Measurements from ENCODE around the gene TLE5. TPM values are rescaled to one million over a fixed set of nuclear protein-coding genes. Genes with fewer than 3 reads are reported as not detected.

The TLE5 gene
- total and polyA plus RNA-seq, 10 of the 15 experiments (the other 5 are each of a cell fraction or from before 2014, with no cell fraction given), result 2.5 to 373 (median 154) TPM

DNA sequence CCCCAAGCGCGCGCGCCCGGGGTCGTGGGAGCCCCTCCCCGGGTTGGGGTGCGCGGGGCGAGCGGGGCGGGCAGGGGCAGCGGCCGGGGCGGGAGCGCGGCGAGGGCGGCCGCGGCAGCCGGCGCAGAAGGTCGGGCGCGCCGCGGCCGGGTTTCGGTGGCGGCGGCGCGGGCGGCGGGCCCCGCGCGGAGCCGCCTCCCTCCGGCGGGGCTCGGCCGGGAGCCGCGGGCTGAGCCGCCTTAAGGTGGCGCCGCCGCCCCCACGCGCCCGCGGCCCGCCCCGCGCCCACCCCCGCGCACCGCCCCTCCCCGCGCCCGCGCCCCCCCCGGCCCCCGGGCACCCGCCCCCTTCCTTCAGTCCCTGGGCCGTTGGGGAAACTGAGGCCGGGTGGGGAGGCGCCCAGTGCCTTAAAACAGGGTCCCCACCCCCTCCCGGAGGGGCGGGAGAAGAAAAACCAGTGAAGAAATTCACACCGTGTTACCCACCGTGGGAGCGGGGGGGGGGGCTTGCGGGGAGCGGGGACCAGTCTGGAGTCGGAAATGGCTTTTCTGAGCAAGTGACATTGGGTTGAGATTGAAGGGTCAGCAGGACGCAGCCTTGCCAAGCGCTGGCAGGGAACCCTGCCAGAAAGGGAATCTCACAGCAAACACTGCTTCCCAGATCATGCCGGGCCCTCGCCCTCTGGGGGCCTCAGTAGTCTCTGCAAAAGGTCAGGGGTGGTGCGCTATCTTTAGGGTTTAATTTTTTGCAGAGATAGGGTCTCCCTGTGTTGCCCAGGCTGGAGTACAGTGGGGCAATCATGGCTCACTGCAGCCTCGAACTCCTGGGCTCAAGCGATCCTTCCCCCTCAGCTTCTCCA lies 33.0 kb downstream of the TLE5 start, which contains the start of gene TLE2 (continued):
- TF ChIP-seq HDAC2 (IDR thresholded peaks at IDR 0.05) (no peak), NFXL1 (IDR thresholded peaks at IDR 0.05; ENCODE audit: borderline replicate concordance) (no peak), LARP7 (IDR thresholded peaks at IDR 0.05) (no peak), TBL1XR1 (IDR thresholded peaks at IDR 0.05; ENCODE audit: low read depth, low read length) (no peak), NBN (IDR thresholded peaks at IDR 0.05) (no peak), ZNF687 (IDR thresholded peaks at IDR 0.05) (no peak)
- TF ChIP-seq, protein P1, sequence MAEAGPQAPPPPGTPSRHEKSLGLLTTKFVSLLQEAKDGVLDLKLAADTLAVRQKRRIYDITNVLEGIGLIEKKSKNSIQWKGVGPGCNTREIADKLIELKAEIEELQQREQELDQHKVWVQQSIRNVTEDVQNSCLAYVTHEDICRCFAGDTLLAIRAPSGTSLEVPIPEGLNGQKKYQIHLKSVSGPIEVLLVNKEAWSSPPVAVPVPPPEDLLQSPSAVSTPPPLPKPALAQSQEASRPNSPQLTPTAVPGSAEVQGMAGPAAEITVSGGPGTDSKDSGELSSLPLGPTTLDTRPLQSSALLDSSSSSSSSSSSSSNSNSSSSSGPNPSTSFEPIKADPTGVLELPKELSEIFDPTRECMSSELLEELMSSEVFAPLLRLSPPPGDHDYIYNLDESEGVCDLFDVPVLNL (IDR thresholded peaks at IDR 0.05; ENCODE audit: low read depth, low read length), result no peak
- TF ChIP-seq, protein P2, sequence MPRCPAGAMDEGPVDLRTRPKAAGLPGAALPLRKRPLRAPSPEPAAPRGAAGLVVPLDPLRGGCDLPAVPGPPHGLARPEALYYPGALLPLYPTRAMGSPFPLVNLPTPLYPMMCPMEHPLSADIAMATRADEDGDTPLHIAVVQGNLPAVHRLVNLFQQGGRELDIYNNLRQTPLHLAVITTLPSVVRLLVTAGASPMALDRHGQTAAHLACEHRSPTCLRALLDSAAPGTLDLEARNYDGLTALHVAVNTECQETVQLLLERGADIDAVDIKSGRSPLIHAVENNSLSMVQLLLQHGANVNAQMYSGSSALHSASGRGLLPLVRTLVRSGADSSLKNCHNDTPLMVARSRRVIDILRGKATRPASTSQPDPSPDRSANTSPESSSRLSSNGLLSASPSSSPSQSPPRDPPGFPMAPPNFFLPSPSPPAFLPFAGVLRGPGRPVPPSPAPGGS (IDR thresholded peaks at IDR 0.05; ENCODE audit: borderline replicate concordance, insufficient read depth, low read depth, low read length, poor library complexity, severe bottlenecking), result no peak

Measured in GM12878 (cell line).